HepG2 (cell line): ENCODE results near the gene KIF6. TPM values are rescaled to one million over a fixed set of nuclear protein-coding genes. Genes with fewer than 3 reads are reported as not detected.

ENCODE experiments used
- ATAC-seq: fragments of 200-7000 bp; cut with Tn5 transposase; 3 replicates; pipeline ENCODE4 v1.9.1; 2020; ENCODE audit warnings: mild to moderate bottlenecking, moderate library complexity
- BruUV-seq: library from RNA; stranded (reverse); fragments of 400-500 nt; replicated peaks from 2 replicates; lab custom pipeline; 2021; lab: Mats Ljungman, UMichigan
- CTCF ChIA-PET: fragments of 300-600 bp; formaldehyde crosslinking; extraction: SDS; loops from one replicate; lab custom pipeline; 2021; ENCODE audit warnings: low total read pairs, inconsistent platforms, low intra/inter-chr PET ratio; lab: Yijun Ruan, JAX
- POLR2A ChIA-PET: fragments of 350-600 bp; sonication (Branson Sonifier 250); formaldehyde crosslinking; loops from one replicate; lab custom pipeline; 2020; ENCODE audit warnings: antibody characterized with exemption, inconsistent platforms; lab: Yijun Ruan, JAX
- DNase-seq: peaks from one replicate; pipeline ENCODE4 v3.0.0-alpha.2; 2015; ENCODE audit warnings: low spot score
- FAIRE-seq: peaks from 3 replicates; lab custom pipeline; 2011; peaks lifted over from hg19 to GRCh38; lab: Jason Lieb, UNC
- H2AFZ ChIP-seq: one replicate; pipeline ENCODE4 v1.6.1; 2011; ENCODE audit warnings: low read length, inconsistent platforms
- H3K27ac ChIP-seq: fragments of 300-600 bp; 3 replicates; pipeline ENCODE4 v1.8.0; 2011; ENCODE audit warnings: mixed run types, mild to moderate bottlenecking, mixed read lengths, low read length, inconsistent platforms; ENCODE audit not compliant: insufficient read depth; ENCODE audit errors: extremely low read length
- H3K27me3 ChIP-seq, 2 experiments: fragments of 200-600 bp in 1 of 2; 2 replicates in 1 of 2; 3 replicates in 1 of 2; pipeline versions ENCODE4 v1.6.0 to v1.8.0; 2011; ENCODE audit warnings: low read length in 2 of 2, mild to moderate bottlenecking in 2 of 2, moderate library complexity in 2 of 2, inconsistent platforms in 1 of 2; ENCODE audit not compliant: insufficient read depth in 2 of 2, control insufficient read depth in 1 of 2
- H3K36me3 ChIP-seq, 2 experiments: fragments of 200-600 bp in 1 of 2; replicated peaks in 1 of 2; 2 replicates in 1 of 2; 3 replicates in 1 of 2; pipeline versions ENCODE4 v1.5.1 to v1.8.0; 2011; ENCODE audit warnings: low read length in 2 of 2, inconsistent platforms in 1 of 2; ENCODE audit not compliant: insufficient read depth in 2 of 2, control insufficient read depth in 1 of 2
- H3K4me1 ChIP-seq: 2 replicates; pipeline ENCODE4 v1.5.1; 2012; ENCODE audit warnings: low read length, inconsistent platforms; ENCODE audit not compliant: insufficient read depth
- H3K4me2 ChIP-seq: 2 replicates; pipeline ENCODE4 v1.6.0; 2011; ENCODE audit warnings: low read depth, low read length, inconsistent platforms
- H3K4me3 ChIP-seq, 3 experiments: fragments of 200-600 bp in 1 of 3; sonication (generic), shearing (Covaris generic) in 1 of 3; replicated peaks in 1 of 3; 2 replicates each; pipeline ENCODE4 v1.5.1; 2011 to 2016; ENCODE audit warnings: low read length in 3 of 3, inconsistent platforms in 2 of 3, low read depth in 2 of 3, mild to moderate bottlenecking in 2 of 3, control low read depth in 1 of 3, mixed read lengths in 1 of 3; ENCODE audit not compliant: insufficient read depth in 1 of 3
- H3K79me2 ChIP-seq: one replicate; pipeline ENCODE4 v1.6.1; 2011; ENCODE audit warnings: low read length, inconsistent platforms; ENCODE audit not compliant: insufficient read depth
- H3K9ac ChIP-seq: 2 replicates; pipeline ENCODE4 v1.6.0; 2011; ENCODE audit warnings: mild to moderate bottlenecking, low read depth, low read length, inconsistent platforms; ENCODE audit not compliant: insufficient read depth
- H3K9me3 ChIP-seq: 2 replicates; pipeline ENCODE4 v1.5.1; 2012; ENCODE audit warnings: mild to moderate bottlenecking, low read length
- H4K20me1 ChIP-seq: 2 replicates; pipeline ENCODE4 v1.6.0; 2011; ENCODE audit warnings: inconsistent platforms, mild to moderate bottlenecking, low read length, moderate library complexity; ENCODE audit not compliant: insufficient read depth
- CREM ChIP-seq, 2 experiments: sonication (generic) in 1 of 2; formaldehyde crosslinking in 1 of 2; IDR thresholded peaks; 2 replicates each; pipeline versions ENCODE4 v1.4.0 to v1.6.1; 2016 to 2020; ENCODE audit warnings: antibody characterized with exemption in 1 of 2, mild to moderate bottlenecking in 1 of 2, missing genetic modification reagents in 1 of 2
- JARID2 ChIP-seq: sonication (generic); formaldehyde crosslinking; IDR thresholded peaks from 2 replicates; pipeline ENCODE4 v1.8.1; 2023; ENCODE audit warnings: missing genetic modification reagents, inconsistent platforms; ENCODE audit not compliant: insufficient replicate concordance
- JUN ChIP-seq: sonication (generic); formaldehyde crosslinking; IDR thresholded peaks from 2 replicates; pipeline ENCODE4 v1.4.0; 2020; ENCODE audit warnings: mild to moderate bottlenecking, missing genetic modification reagents
- MYC ChIP-seq: sonication (generic); formaldehyde crosslinking; IDR thresholded peaks from 2 replicates; pipeline ENCODE4 v1.9.0; 2021; ENCODE audit warnings: missing genetic modification reagents, borderline replicate concordance
- MYPOP ChIP-seq: sonication (generic); formaldehyde crosslinking; IDR thresholded peaks from 2 replicates; pipeline ENCODE4 v1.8.1; 2023; ENCODE audit warnings: mild to moderate bottlenecking, moderate library complexity, missing genetic modification reagents
- PHF8 ChIP-seq: sonication (generic); formaldehyde crosslinking; IDR thresholded peaks from 2 replicates; pipeline ENCODE4 v1.5.0; 2020; ENCODE audit warnings: missing genetic modification reagents
- ZKSCAN8 ChIP-seq: IDR thresholded peaks from 2 replicates; pipeline ENCODE4 v1.6.1; 2016; ENCODE audit warnings: borderline replicate concordance, missing genetic modification reagents, missing compliant biosample characterization
- ZNF451 ChIP-seq: sonication (generic); formaldehyde crosslinking; IDR thresholded peaks from 2 replicates; pipeline ENCODE4 v1.5.0; 2020; ENCODE audit warnings: mild to moderate bottlenecking, missing genetic modification reagents
- ZNF512 ChIP-seq: sonication (generic); formaldehyde crosslinking; IDR thresholded peaks from 2 replicates; pipeline ENCODE4 v1.4.0; 2020; ENCODE audit warnings: mild to moderate bottlenecking, missing genetic modification reagents
- ZNF557 ChIP-seq: sonication (generic); formaldehyde crosslinking; IDR thresholded peaks from 2 replicates; pipeline ENCODE4 v1.4.0; 2020; ENCODE audit warnings: missing genetic modification reagents
- ZNF569 ChIP-seq: sonication (generic); formaldehyde crosslinking; IDR thresholded peaks from 2 replicates; pipeline ENCODE4 v1.5.0; 2020; ENCODE audit warnings: mild to moderate bottlenecking, missing genetic modification reagents, moderate library complexity, borderline replicate concordance
- ZNF597 ChIP-seq: sonication (generic); formaldehyde crosslinking; IDR thresholded peaks from 2 replicates; pipeline ENCODE4 v1.5.0; 2020; ENCODE audit warnings: missing genetic modification reagents
- WGBS: methylation state at CpG from one replicate; pipeline ENCODE4 v1.1.6; 2017; ENCODE audit warnings: low lambda C conversion rate; 5-methylcytosine and 5-hydroxymethylcytosine counted together
- in situ Hi-C: cut with HindIII; loops from 2 replicates; pipeline ENCODE4 v1.10.0; 2017; ENCODE audit warnings: low pct_unique_long_range_greater_than_20kb; ENCODE audit not compliant: extremely low pct_ligation_motif_present
- intact Hi-C: fragments of 100-400 bp; cut with micrococcal nuclease; formaldehyde crosslinking; loops from one replicate; pipeline ENCODE4 v1.10.0; 2022; ENCODE audit not compliant: unreplicated experiment
- polyA plus RNA-seq, 8 experiments: library from polyadenylated mRNA; depleted of rRNA in 3 of 8; stranded (reverse) in 7 of 8; unstranded in 1 of 8; fragments of >200 nt; fragmentation: Illumina TruSeq in 4 of 8; extraction: Trizol in 4 of 8; gene quantifications; 2 replicates each; pipeline versions ENCODE4 v1.2.1 to v1.2.3, GENCODE V29; 2011 to 2016; ENCODE audit warnings: low read depth in 4 of 8, missing spikeins in 1 of 8, mixed read lengths in 1 of 8; ENCODE audit not compliant: insufficient read depth in 1 of 8
- total RNA-seq, 5 experiments: library from RNA; depleted of rRNA; stranded (reverse); fragments of >200 nt; fragmentation: Illumina TruSeq; extraction: Trizol; gene quantifications; 2 replicates each; pipeline ENCODE4 v1.2.3, GENCODE V29; 2016; ENCODE audit warnings: low read depth in 1 of 5

Gene KIF6
- total and polyA plus RNA-seq, 2 of the 13 experiments (the other 11 are each of a cell fraction or from before 2014, with no cell fraction given) = 0.04 to 0.27 TPM

GRCh38 chr6:39388606-39389483 is 336.4 kb downstream of the KIF6 start:
- no peaks in the 10 kb centered on the region; a peak in 1 of 5 replicates for H3K27me3 ChIP-seq
- CTCF ChIA-PET = no interaction called here
- in situ Hi-C loops = no loop called here

GRCh38 chr6:39387785-39388184 is 337.4 kb downstream of the KIF6 start:
- ChIA-PET CTCF (no interaction called here), POLR2A (no interaction called here)
- Histone ChIP-seq H2AFZ (no peak overlapping the region), H3K27me3 (no peaks in the 10 kb centered on the region; a peak in 1 of 5 replicates), H3K36me3 (no peaks in the 10 kb centered on the region), H3K4me1 (no peaks in the 10 kb centered on the region), H4K20me1 (no peaks in the 10 kb centered on the region), H3K4me3 (no peak overlapping the region), H3K79me2 (no peaks in the 10 kb centered on the region), H3K4me2 (no peak overlapping the region), H3K9me3 (no peaks in the 10 kb centered on the region), H3K9ac (no peak overlapping the region), H3K27ac (no peak overlapping the region)
- ATAC-seq (no peak), FAIRE-seq (no peak), DNase-seq (no peak)
- BruUV-seq = no TSS peak
- intact Hi-C loops (no loop called here), in situ Hi-C loops (no loop called here)
- 47% methylated on average over 3 of the region's 3 CpGs for WGBS
- no peak for TF ChIP-seq JUN (CRISPR knock-in tag)
- TF ChIP-seq MYPOP (CRISPR knock-in tag) = no peak
- no peak for TF ChIP-seq JARID2 (CRISPR knock-in tag)
- TF ChIP-seq ZNF557 (CRISPR knock-in tag) = no peak
- no peak for TF ChIP-seq ZNF569 (CRISPR knock-in tag)
- no peak for TF ChIP-seq MYC (CRISPR knock-in tag)
- no peak for TF ChIP-seq ZNF451 (CRISPR knock-in tag)
- no peak for TF ChIP-seq CREM (IDR thresholded peaks at IDR 0.05)
- TF ChIP-seq CREM (CRISPR knock-in tag; IDR thresholded peaks at IDR 0.05) = no peak
- TF ChIP-seq ZNF597 (CRISPR knock-in tag) = no peak
- no peak for TF ChIP-seq ZKSCAN8 (CRISPR knock-in tag)

More at GRCh38 chr6:39388606-39389483, 336.4 kb downstream of the KIF6 start:
- Histone ChIP-seq H3K79me2 (no peaks in the 10 kb centered on the region), H3K36me3 (no peaks in the 10 kb centered on the region), H3K4me1 (no peaks in the 10 kb centered on the region), H2AFZ (no peak overlapping the region), H3K4me2 (no peak overlapping the region), H4K20me1 (no peaks in the 10 kb centered on the region), H3K9ac (no peak overlapping the region), H3K27ac (no peak overlapping the region), H3K9me3 (no peaks in the 10 kb centered on the region), H3K4me3 (no peak overlapping the region)
- DNase-seq (no peak), FAIRE-seq (no peak), ATAC-seq (no peak)
- TF ChIP-seq PHF8 (CRISPR knock-in tag) = no peak
- TF ChIP-seq ZNF512 (CRISPR knock-in tag) = no peak
- WGBS = 30% methylated on average over 12 of the region's 12 CpGs
- BruUV-seq = no TSS peak
- intact Hi-C loops = no loop called here
- POLR2A ChIA-PET = no interaction called here
